Neural cell (in vitro differentiated cells): ENCODE results near the gene OTUD5. TPM values are rescaled to one million over a fixed set of nuclear protein-coding genes. Genes with fewer than 3 reads are reported as not detected.

ENCODE experiments used
- H2AFZ ChIP-seq: fragments of 200-600, 300-800 bp; sonication (generic), shearing (Covaris generic); 2 replicates; pipeline ENCODE4 v1.6.0; 2014; ENCODE audit warnings: low read depth, mild to moderate bottlenecking, antibody characterized with exemption, low read length, moderate library complexity
- H3F3A ChIP-seq: fragments of 200-600 bp; shearing (Covaris generic); 2 replicates; pipeline ENCODE4 v1.6.1; 2016; ENCODE audit warnings: mild to moderate bottlenecking, moderate library complexity, mixed read lengths, antibody characterized with exemption, low read length; ENCODE audit not compliant: insufficient read depth, poor library complexity, severe bottlenecking
- H3K27ac ChIP-seq: fragments of 200-600, 300-800 bp; sonication (generic), shearing (Covaris generic); 2 replicates; pipeline ENCODE4 v1.5.1; 2014; ENCODE audit warnings: mild to moderate bottlenecking, low read length, moderate library complexity
- H3K27me3 ChIP-seq: fragments of 300-800, 200-600 bp; sonication (generic), shearing (Covaris generic); 2 replicates; pipeline ENCODE4 v1.6.0; 2014; ENCODE audit warnings: mild to moderate bottlenecking, low read depth, low read length, moderate library complexity; ENCODE audit not compliant: insufficient read depth
- H3K36me3 ChIP-seq: fragments of 300-800, 200-600 bp; sonication (generic), shearing (Covaris generic); 2 replicates; pipeline ENCODE4 v1.5.1; 2014; ENCODE audit warnings: mild to moderate bottlenecking, antibody characterized with exemption, low read length, moderate library complexity; ENCODE audit not compliant: insufficient read depth
- H3K4me2 ChIP-seq: fragments of 300-800, 200-600 bp; sonication (generic), shearing (Covaris generic); 2 replicates; pipeline ENCODE4 v1.6.0; 2014; ENCODE audit warnings: mild to moderate bottlenecking, low read length
- H3K4me3 ChIP-seq: fragments of 300-800, 200-600 bp; sonication (generic), shearing (Covaris generic); 2 replicates; pipeline ENCODE4 v1.5.1; 2014; ENCODE audit warnings: mild to moderate bottlenecking, low read length, moderate library complexity
- H3K79me2 ChIP-seq: fragments of 200-600 bp; shearing (Covaris generic); replicated peaks from 2 replicates; pipeline ENCODE4 v1.6.0; 2014; ENCODE audit warnings: mild to moderate bottlenecking, low read length, moderate library complexity; ENCODE audit not compliant: insufficient read depth
- H3K9ac ChIP-seq: fragments of 300-800, 200-600 bp; sonication (generic), shearing (Covaris generic); 2 replicates; pipeline ENCODE4 v1.6.1; 2016; ENCODE audit warnings: mild to moderate bottlenecking, low read length, mixed read lengths
- H3K9me2 ChIP-seq: fragments of 200-600 bp; shearing (Covaris generic); 2 replicates; pipeline ENCODE4 v1.6.1; 2016; ENCODE audit warnings: mild to moderate bottlenecking, low read length, mixed read lengths; ENCODE audit not compliant: insufficient read depth
- H3K9me3 ChIP-seq: fragments of 200-600, 300-800 bp; sonication (generic), shearing (Covaris generic); 2 replicates; pipeline ENCODE4 v1.6.1; 2016; ENCODE audit warnings: mild to moderate bottlenecking, mixed run types, low read length, moderate library complexity, mixed read lengths
- H4K20me1 ChIP-seq: fragments of 200-600 bp; shearing (Covaris generic); 2 replicates; pipeline ENCODE4 v1.6.1; 2016; ENCODE audit warnings: mild to moderate bottlenecking, mixed run types; ENCODE audit not compliant: insufficient read depth
- CTCF ChIP-seq: fragments of 450-650 bp; IDR thresholded peaks from 2 replicates; pipeline ENCODE4 v1.5.1; 2014; ENCODE audit warnings: antibody characterized with exemption, mild to moderate bottlenecking, moderate library complexity; ENCODE audit not compliant: poor library complexity, severe bottlenecking
- EP300 ChIP-seq: fragments of 450-650 bp; conservative IDR thresholded peaks from 2 replicates; pipeline ENCODE4 v1.6.1; 2014; ENCODE audit warnings: antibody characterized with exemption, mild to moderate bottlenecking, moderate library complexity; ENCODE audit not compliant: poor library complexity, severe bottlenecking
- EZH2 ChIP-seq: fragments of 200-600, 300-800 bp; shearing (Covaris generic), sonication (generic); IDR thresholded peaks from 2 replicates; pipeline ENCODE4 v1.6.1; 2014; ENCODE audit warnings: antibody characterized with exemption, low read length, borderline replicate concordance, mild to moderate bottlenecking; ENCODE audit not compliant: insufficient read depth, poor library complexity, severe bottlenecking
- MXI1 ChIP-seq: fragments of 450-650 bp; conservative IDR thresholded peaks from 2 replicates; pipeline ENCODE4 v1.6.1; 2014; ENCODE audit warnings: antibody characterized with exemption, mild to moderate bottlenecking; ENCODE audit not compliant: poor library complexity, severe bottlenecking
- POLR2AphosphoS5 ChIP-seq: IDR thresholded peaks from 2 replicates; pipeline ENCODE4 v1.6.1; 2012
- REST ChIP-seq: IDR thresholded peaks from 2 replicates; pipeline ENCODE4 v1.6.1; 2012; ENCODE audit warnings: borderline replicate concordance
- TAF1 ChIP-seq: IDR thresholded peaks from 2 replicates; pipeline ENCODE4 v1.6.1; 2012; ENCODE audit warnings: low read depth
- polyA plus RNA-seq: library from polyadenylated mRNA; depleted of rRNA; stranded (reverse); fragments of >200 nt; gene quantifications from 2 replicates; pipeline ENCODE4 v1.2.3, GENCODE V29; 2014

Gene OTUD5
- polyA plus RNA-seq, 1 donor from 2014 or later, result 34.3 TPM

GRCh38 chrX:48899078-48899410, 58.4 kb downstream of the OTUD5 start:
- H3K79me2 ChIP-seq, result peaks cover 10% of the 10 kb centered on the region
- H3K4me2 ChIP-seq, result no peak overlapping the region
- H3F3A ChIP-seq, result no peaks in the 10 kb centered on the region
- no peak overlapping the region for H3K9ac ChIP-seq
- no peaks in the 10 kb centered on the region for H4K20me1 ChIP-seq
- H3K9me3 ChIP-seq, result no peaks in the 10 kb centered on the region
- H3K27me3 ChIP-seq, result no peaks in the 10 kb centered on the region
- H3K4me3 ChIP-seq, result peak overlapping the region; percentile 82
- no peak overlapping the region for H2AFZ ChIP-seq
- TF ChIP-seq EP300 (no peak), EZH2 (no peak), POLR2AphosphoS5 (no peak), REST (no peak), CTCF (no peak), TAF1 (no peak), MXI1 (no peak)
- H3K9me2 ChIP-seq, result no peaks in the 10 kb centered on the region
- H3K27ac ChIP-seq, result no peak overlapping the region
- H3K36me3 ChIP-seq, result no peaks in the 10 kb centered on the region

GRCh38 chrX:48897625-48898306, 59.6 kb downstream of the OTUD5 start, which contains the start of the genes PQBP1 and TIMM17B:
TSS of gene PQBP1 (plus strand) at chrX:48897930. CDS start at chrX:48898510, 580 bp downstream.
TSS of gene TIMM17B (minus strand) at chrX:48897768. CDS start at chrX:48897749, 19 bp downstream.
- H3K4me3 ChIP-seq, result peak within 1 kb of the TSS; percentile 82
- H3K27ac ChIP-seq, result peak within 1 kb of the TSS; percentile 97
- H3K9me3 ChIP-seq, result no peaks in the 10 kb centered on the region
- H3F3A ChIP-seq, result no peaks in the 10 kb centered on the region
- H3K9ac ChIP-seq, result peak within 1 kb of the TSS; percentile 96
- H3K4me2 ChIP-seq, result peak within 1 kb of the TSS; percentile 62
- no peak within 1 kb of the TSS for H2AFZ ChIP-seq
- TF ChIP-seq TAF1 (peak; percentile 85), MXI1 (peak; percentile 30), REST (peak; percentile 48), POLR2AphosphoS5 (peak; percentile 97), EP300 (no peak)
- H3K79me2 ChIP-seq, result peaks cover 10% of the 10 kb centered on the region
- no peaks in the 10 kb centered on the region for H3K9me2 ChIP-seq
- no peaks in the 10 kb centered on the region for H3K36me3 ChIP-seq
- no peaks in the 10 kb centered on the region for H4K20me1 ChIP-seq
- H3K27me3 ChIP-seq, result no peaks in the 10 kb centered on the region
